Left ventricle myocardium superior (tissue), 1 donor: ENCODE results near the gene YOD1. TPM values are rescaled to one million over a fixed set of nuclear protein-coding genes. Genes with fewer than 3 reads are reported as not detected.

Experiments used
- total RNA-seq: library from RNA; stranded (reverse); fragmentation: NEBNext Ultra II Directional; extraction: Animal tissue kit (Norgen Biotek cat#: 25700); gene quantifications from one replicate; pipeline ENCODE4 v1.2.1, GENCODE V29; 2021
- donor health status: DM: no; HTN: yes; CAD: no; lungs with severe emphysema.

The YOD1 gene
- total RNA-seq, 1 donor from 2014 or later, result 4.9 TPM

Other genes with a start within 250 kb of the YOD1 start
- gene IL20, start 185.6 kb downstream of the YOD1 start, total RNA-seq, result not detected
- not detected for gene IL24, start 153.8 kb downstream of the YOD1 start, total RNA-seq
- gene FCMR, start 129.3 kb downstream of the YOD1 start, total RNA-seq, result 6.2 TPM
- not detected for gene PIGR, start 104.7 kb downstream of the YOD1 start, total RNA-seq
- gene FCAMR, start 80.7 kb downstream of the YOD1 start, total RNA-seq, result not detected
- 2.0 TPM for gene C1orf116, start 18.5 kb downstream of the YOD1 start, total RNA-seq
- 99.0 TPM for gene PFKFB2, start 2.1 kb upstream of the YOD1 start, total RNA-seq
- gene C4BPB, start 37.7 kb upstream of the YOD1 start, total RNA-seq, result not detected
- not detected for gene C4BPA, start 53.0 kb upstream of the YOD1 start, total RNA-seq